OCI-LY7 (cell line): ENCODE data around the gene FHIT. TPM values are rescaled to one million over a fixed set of nuclear protein-coding genes. Genes with fewer than 3 reads are reported as not detected.

Experiments
- BruUV-seq: library from RNA; stranded (reverse); fragments of 400-500 nt; replicated peaks from 2 replicates; lab custom pipeline; 2021; lab: Mats Ljungman, UMichigan
- CTCF ChIA-PET: fragments of 300-600 bp; sonication (Branson Sonifier 250); formaldehyde crosslinking; loops from one replicate; lab custom pipeline; 2022; ENCODE audit warnings: antibody characterized with exemption; ENCODE audit not compliant: unreplicated experiment; lab: Charles Lee
- POLR2A ChIA-PET: fragments of 300-600 bp; sonication (Branson Sonifier 250); formaldehyde crosslinking; loops from one replicate; lab custom pipeline; 2022; ENCODE audit warnings: antibody characterized with exemption; lab: Charles Lee
- DNase-seq: peaks from one replicate; pipeline ENCODE4 v3.0.0-alpha.2; 2015; ENCODE audit warnings: low spot score
- H2AFZ ChIP-seq: fragments of 200-600 bp; sonication (generic), shearing (Covaris generic); 2 replicates; pipeline ENCODE4 v1.6.1; 2014; ENCODE audit warnings: mild to moderate bottlenecking, antibody characterized with exemption, low read length, moderate library complexity
- H3K27ac ChIP-seq: fragments of 200-600 bp; sonication (generic); 2 replicates; pipeline ENCODE4 v1.5.1; 2014; ENCODE audit warnings: mixed run types, low read depth, mild to moderate bottlenecking, moderate library complexity, low read length, inconsistent platforms; ENCODE audit not compliant: poor library complexity, severe bottlenecking
- H3K36me3 ChIP-seq: fragments of 200-600 bp; sonication (generic); 2 replicates; pipeline ENCODE4 v1.6.1; 2014; ENCODE audit warnings: mild to moderate bottlenecking, antibody characterized with exemption, low read length, moderate library complexity, mixed read lengths; ENCODE audit not compliant: insufficient read depth
- H3K4me1 ChIP-seq: fragments of 200-600 bp; sonication (generic); 2 replicates; pipeline ENCODE4 v1.5.1; 2014; ENCODE audit warnings: mild to moderate bottlenecking, low read length; ENCODE audit not compliant: insufficient read depth, poor library complexity, severe bottlenecking
- H3K4me2 ChIP-seq: fragments of 200-600 bp; sonication (generic); 2 replicates; pipeline ENCODE4 v1.6.1; 2014; ENCODE audit warnings: mild to moderate bottlenecking, low read length
- H3K4me3 ChIP-seq: fragments of 200-600 bp; sonication (generic); 2 replicates; pipeline ENCODE4 v1.5.1; 2014; ENCODE audit warnings: mild to moderate bottlenecking, low read depth, low read length; ENCODE audit not compliant: poor library complexity, severe bottlenecking
- H3K79me2 ChIP-seq: fragments of 200-600 bp; sonication (generic); 2 replicates; pipeline ENCODE4 v1.6.1; 2016; ENCODE audit warnings: low read depth, mild to moderate bottlenecking, low read length, moderate library complexity, mixed read lengths; ENCODE audit not compliant: insufficient read depth
- H3K9me2 ChIP-seq: fragments of 200-600 bp; sonication (generic); 2 replicates; pipeline ENCODE4 v1.6.1; 2016; ENCODE audit warnings: mild to moderate bottlenecking, low read length, mixed read lengths; ENCODE audit not compliant: insufficient read depth
- H3K9me3 ChIP-seq: fragments of 200-600 bp; sonication (generic); 2 replicates; pipeline ENCODE4 v1.6.1; 2014; ENCODE audit warnings: mild to moderate bottlenecking, mixed run types, low read length, mixed read lengths
- H4K20me1 ChIP-seq: fragments of 200-600 bp; sonication (generic); 2 replicates; pipeline ENCODE4 v1.6.1; 2014; ENCODE audit warnings: mild to moderate bottlenecking, antibody characterized with exemption, low read length, moderate library complexity, mixed read lengths; ENCODE audit not compliant: insufficient read depth
- CTCF ChIP-seq: fragments of 200-600 bp; sonication (generic); conservative IDR thresholded peaks from 2 replicates; pipeline ENCODE4 v1.5.1; 2014; ENCODE audit warnings: mild to moderate bottlenecking, antibody characterized with exemption, low read length, moderate library complexity, mixed read lengths
- EZH2phosphoT487 ChIP-seq: fragments of 200-600 bp; sonication (generic); IDR thresholded peaks from 2 replicates; pipeline ENCODE4 v1.6.1; 2018; ENCODE audit warnings: low read depth, borderline replicate concordance, mild to moderate bottlenecking, mixed run types, antibody characterized with exemption, low read length, moderate library complexity, mixed read lengths
- intact Hi-C: fragments of 100-400 bp; cut with micrococcal nuclease; formaldehyde crosslinking; loops from one replicate; pipeline ENCODE4 v1.10.0; 2022; ENCODE audit not compliant: unreplicated experiment
- total RNA-seq, 2 experiments: library from RNA; depleted of rRNA in 1 of 2; stranded (reverse); fragments of >200 nt in 1 of 2; shearing (Covaris generic) in 1 of 2; gene quantifications; 2 replicates each; pipeline ENCODE4 v1.2.3, GENCODE V29; 2014 to 2022

Gene FHIT
- total RNA-seq, 2 experiments from 2014 or later = 5.0 to 10.9 TPM

- no TSS peak for BruUV-seq
- no peaks in the 10 kb centered on the region for H3K9me3 ChIP-seq
These were observed 277.9 kb downstream of the FHIT start for GRCh38 chr3:60973321-60973720.

GRCh38 chr3:60972599-60972998 is 278.7 kb downstream of the FHIT start:
- Histone ChIP-seq H3K4me2 (no peak overlapping the region), H3K36me3 (no peaks in the 10 kb centered on the region), H3K4me1 (no peaks in the 10 kb centered on the region), H3K27ac (no peak overlapping the region), H3K4me3 (no peak overlapping the region), H4K20me1 (no peaks in the 10 kb centered on the region), H3K9me2 (no peaks in the 10 kb centered on the region), H3K79me2 (no peaks in the 10 kb centered on the region), H2AFZ (no peak overlapping the region), H3K9me3 (no peaks in the 10 kb centered on the region)
- ChIA-PET CTCF (no interaction called here), POLR2A (interaction anchor here (0.5 kb wide), 1 partner anchor 1736 kb away, joined by 4 read pairs; no protein-coding TSS in a partner anchor)
- intact Hi-C loops = no loop called here
- no peak for TF ChIP-seq CTCF
- TF ChIP-seq EZH2phosphoT487 = no peak
- no peak for DNase-seq
- BruUV-seq = no TSS peak

More at GRCh38 chr3:60973321-60973720, 277.9 kb downstream of the FHIT start:
- Histone ChIP-seq H3K79me2 (no peaks in the 10 kb centered on the region), H3K4me1 (no peaks in the 10 kb centered on the region), H3K27ac (no peak overlapping the region), H3K4me3 (no peak overlapping the region), H4K20me1 (no peaks in the 10 kb centered on the region), H3K4me2 (no peak overlapping the region), H3K9me2 (no peaks in the 10 kb centered on the region), H3K36me3 (no peaks in the 10 kb centered on the region), H2AFZ (no peak overlapping the region)
- ChIA-PET POLR2A (no interaction called here), CTCF (no interaction called here)
- intact Hi-C loops = no loop called here
- no peak for DNase-seq
- TF ChIP-seq CTCF (no peak), EZH2phosphoT487 (no peak)

- CTCF ChIA-PET = no interaction called here
- DNase-seq = no peak
- Histone ChIP-seq H3K36me3 (no peaks in the 10 kb centered on the region), H2AFZ (no peak overlapping the region), H3K79me2 (no peaks in the 10 kb centered on the region), H3K27ac (no peak overlapping the region), H3K4me2 (no peak overlapping the region), H3K4me3 (no peak overlapping the region), H3K4me1 (no peaks in the 10 kb centered on the region), H4K20me1 (no peaks in the 10 kb centered on the region), H3K9me2 (no peaks in the 10 kb centered on the region), H3K9me3 (no peaks in the 10 kb centered on the region)
- BruUV-seq = no TSS peak
- intact Hi-C loops = no loop called here
- TF ChIP-seq CTCF (no peak), EZH2phosphoT487 (no peak)
- POLR2A ChIA-PET = no interaction called here
These were observed 280.4 kb downstream of the FHIT start for GRCh38 chr3:60970850-60971249.
